IPS-NIHi7 (cell line): ENCODE measurements around the gene TFDP2.
"Not testable (repeated sequence)": the region's sequence is repeated elsewhere in the genome, so short reads cannot be mapped to it uniquely, and the experiment has no call there.

Experiments used
- DNase-seq: peaks from one replicate; pipeline ENCODE4 v3.0.0; 2012; ENCODE audit warnings: mixed read lengths; ENCODE audit errors: extremely low spot score

TFDP2 gene

GRCh38 chr3:141925677-141926076 is 223.7 kb downstream of the TFDP2 start:
- not testable (repeated sequence) for DNase-seq

DNA sequence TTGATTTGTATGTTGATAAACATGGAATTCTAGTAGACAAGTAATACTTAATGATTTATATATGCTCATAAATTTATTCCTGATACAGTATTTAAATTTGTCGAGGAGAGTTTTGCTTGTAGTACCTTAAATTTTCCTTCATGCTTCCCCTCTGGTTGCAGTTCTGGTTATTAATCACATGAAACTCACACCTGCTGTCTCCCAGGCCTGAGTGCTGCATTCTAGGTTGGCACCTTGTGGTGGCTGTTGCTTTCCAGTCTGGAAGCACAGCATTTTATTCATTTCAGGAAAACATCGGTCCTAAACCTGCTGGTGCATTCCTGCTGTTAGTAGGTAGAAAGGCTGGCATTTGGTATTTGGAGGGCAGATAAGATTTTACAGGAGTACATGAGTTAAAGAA is 228.0 kb downstream of the TFDP2 start:
- DNase-seq = no peak

DNA sequence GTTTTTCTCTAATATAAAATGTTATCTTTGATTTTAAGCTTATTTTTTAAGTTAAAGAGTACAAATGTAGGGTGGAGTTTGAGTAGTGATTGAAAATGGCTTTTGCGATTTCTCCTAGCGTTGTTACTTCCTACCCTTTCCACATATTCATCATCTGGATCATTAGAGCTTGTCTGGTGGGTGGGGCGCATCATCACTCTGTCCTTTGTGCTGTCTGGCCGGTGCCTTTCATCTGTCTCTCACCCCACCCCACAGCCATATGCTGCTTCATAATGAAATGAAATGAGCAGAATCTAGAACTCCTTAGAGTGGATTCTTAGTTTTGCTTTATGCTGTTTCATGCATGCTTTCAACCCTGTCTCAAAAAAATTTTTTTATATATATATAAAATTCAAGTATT is 228.6 kb downstream of the TFDP2 start:
- DNase-seq = no peak

DNA sequence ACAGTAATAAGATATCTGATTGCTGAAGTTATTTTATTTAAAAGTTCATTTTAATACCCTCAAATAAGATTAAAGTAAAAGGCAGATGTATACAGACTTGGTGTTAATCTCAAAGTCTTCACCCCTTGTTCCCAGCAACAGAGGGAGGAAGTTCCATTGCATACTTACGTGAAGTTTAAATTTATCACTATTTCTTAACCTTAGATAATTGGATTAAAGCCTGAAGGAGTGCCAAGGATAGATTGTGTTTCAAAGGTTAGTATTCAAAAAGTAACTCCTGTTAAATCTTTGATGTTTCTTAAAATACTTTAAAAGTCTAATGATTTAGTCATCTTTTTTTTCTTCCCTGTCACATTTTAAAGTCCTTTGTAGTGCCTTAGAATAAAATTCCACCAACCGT is 233.6 kb downstream of the TFDP2 start:
- DNase-seq = no peak

DNA sequence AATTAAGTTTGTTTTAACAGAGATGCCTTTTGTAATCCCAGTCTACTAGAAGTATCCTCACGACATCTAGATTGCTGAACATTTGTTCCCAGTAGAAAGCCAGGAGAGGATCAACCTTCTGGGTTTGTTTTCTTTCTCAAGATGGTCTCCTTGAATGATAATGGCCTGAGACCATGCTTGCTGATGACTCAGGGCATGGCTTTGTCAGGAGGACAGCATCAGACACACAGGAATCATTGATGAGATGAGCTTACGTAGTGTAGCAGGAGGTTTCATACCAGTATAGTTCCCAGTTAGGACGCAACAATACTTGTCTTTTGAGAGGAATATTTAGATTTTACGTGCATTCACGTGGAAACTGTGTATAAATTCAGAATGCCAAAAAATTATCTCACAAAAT is 234.3 kb downstream of the TFDP2 start:
- DNase-seq = no peak

DNA sequence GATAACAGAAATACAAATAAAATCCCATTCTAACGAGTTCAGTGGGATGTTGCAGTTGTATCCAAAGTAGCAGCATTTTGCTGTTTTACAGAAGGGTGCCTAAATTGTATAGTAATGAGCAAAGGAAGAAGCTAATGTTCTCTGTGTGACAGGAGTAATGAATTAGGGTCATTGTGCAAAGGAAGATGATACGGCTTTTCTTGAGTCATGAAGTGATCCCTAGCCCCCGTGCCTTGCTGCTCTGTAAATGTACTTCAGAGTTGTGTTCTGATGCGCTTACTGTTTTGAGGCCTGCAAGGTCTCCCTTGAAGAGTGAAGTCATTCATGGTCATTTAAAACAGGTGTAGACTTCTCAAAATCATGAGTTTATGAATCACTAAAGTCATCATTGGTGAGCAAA is 235.0 kb downstream of the TFDP2 start:
- DNase-seq = no peak

GRCh38 chr3:141913150-141913811 is 236.1 kb downstream of the TFDP2 start:
- peak; percentile 64 for DNase-seq

- DNase-seq = not testable (repeated sequence)
These were observed 239.4 kb downstream of the TFDP2 start for GRCh38 chr3:141909986-141910385.

DNA sequence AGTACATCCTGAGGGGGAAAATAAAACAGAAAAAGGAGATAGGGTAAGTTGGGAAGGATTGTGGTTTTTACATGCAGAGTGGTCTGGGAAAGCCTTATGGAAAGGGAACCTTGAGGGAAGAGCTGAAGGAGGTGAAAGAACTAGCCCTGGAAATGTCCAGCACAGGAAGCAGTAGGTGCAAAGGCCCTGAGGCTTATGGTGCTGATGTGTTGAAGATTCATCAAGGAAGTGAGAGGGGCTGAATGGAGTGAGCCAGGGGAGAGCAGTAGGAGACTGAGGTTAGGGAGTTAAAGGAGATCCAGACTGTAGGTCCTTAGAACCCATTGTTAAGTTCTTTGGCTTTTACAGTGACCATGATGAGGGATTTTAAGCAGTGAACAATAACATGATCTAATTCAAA is 239.9 kb downstream of the TFDP2 start:
- no peak for DNase-seq

- no peak for DNase-seq
These were observed 244.2 kb downstream of the TFDP2 start for GRCh38 chr3:141905129-141905528.

DNA sequence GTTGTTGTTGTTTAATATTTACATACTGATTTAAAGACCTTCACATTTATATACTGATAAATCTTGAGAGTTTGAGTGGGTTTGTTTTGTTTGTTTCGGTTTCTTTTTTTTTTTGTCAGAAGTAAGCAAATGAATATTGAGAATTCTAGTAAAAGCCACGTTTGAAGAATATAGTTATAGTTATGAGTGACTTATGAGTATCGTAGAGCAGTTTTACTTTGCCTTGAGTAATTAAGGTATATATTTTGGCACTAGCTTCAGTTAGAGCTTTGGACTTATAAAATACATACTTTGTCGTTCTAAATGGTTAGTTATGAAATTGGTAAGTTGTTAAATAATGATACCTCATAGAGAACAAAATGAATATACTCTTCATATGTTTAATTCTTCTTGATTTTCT is 245.1 kb downstream of the TFDP2 start:
- DNase-seq = no peak

DNA sequence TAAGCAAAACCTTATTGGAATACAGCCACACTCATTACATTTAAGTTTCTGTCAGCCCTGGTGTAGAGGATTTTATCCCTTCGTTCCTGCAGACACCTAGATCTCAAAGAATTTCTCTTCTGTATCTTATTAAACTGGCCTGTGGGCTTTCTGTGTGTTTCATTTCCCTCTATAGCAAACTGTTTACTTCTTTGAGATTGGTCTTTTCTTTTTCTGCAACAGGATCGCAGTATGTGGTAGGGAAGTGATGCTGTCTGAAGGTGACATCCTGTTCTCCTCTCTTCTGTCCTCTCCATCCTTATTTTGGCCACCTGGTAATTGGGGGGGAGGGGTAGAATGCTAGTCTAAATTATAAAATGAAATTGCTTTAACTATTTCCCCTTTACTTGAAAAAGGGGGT is 247.4 kb downstream of the TFDP2 start:
- no peak for DNase-seq

DNA sequence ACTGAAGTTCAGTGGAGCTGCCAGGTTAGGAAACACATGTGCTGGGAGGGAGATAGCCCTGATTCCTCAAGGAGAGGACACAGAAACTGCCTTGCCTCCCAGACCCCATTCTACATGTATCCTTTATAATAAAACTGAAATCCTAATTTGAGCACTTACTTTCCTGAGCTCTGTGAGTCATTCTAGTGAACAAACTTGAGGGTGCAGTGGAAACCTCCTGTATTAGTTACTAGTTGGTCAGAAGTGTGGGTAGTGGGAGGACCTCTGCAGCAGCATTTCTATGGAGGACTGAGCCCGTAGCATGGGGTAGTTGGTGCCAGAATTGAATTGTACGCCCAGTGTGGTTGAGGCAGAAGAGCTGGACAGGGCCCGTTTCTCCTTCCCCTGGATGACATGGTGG is 249.0 kb downstream of the TFDP2 start:
- DNase-seq = no peak

DNA sequence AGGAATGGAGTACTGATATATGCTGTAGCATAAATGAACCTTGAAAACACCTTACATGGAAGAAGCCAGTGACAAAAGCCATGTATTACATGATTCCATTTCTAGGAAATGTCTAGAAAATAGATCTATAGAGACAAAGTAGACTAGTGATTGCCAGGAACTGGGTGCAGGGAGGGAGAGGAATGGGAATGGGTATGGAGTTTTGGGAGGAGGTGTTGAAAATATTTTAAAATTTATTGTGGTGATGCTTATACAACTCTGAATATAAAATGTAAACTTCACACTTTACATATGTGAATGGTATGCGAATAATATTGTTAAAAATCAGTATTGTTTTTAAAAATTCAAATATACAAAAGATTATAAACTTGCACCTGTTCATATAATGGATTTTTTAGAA is 250.4 kb downstream of the TFDP2 start:
- DNase-seq = no peak

DNA sequence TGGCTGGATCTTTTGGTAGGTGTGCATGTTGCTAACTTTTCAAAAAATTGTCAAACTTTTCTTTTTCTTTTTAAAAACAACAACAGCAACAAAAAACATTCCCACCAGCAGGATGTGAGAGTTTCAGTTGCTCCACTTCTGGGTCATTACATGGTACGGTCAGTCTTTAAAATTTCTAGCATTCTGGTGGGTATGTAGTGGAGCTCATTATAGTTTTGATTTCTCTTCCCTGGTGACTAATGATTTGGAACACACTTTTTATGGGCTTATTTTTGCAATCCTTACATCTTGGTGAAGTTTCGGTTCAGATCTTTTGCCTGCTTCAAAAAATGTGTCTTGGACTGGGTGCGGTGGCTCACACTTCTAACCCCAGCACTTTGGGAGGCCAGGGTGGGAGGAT is 253.6 kb downstream of the TFDP2 start:
- DNase-seq = no peak

- DNase-seq = no peak
These were observed 254.7 kb downstream of the TFDP2 start for GRCh38 chr3:141894524-141895176.
